Peyer's patch (tissue), 4 donors: ENCODE measurements around the gene WIPF2.
"Not testable (repeated sequence)": the region's sequence is repeated elsewhere in the genome, so short reads cannot be mapped to it uniquely, and the experiment has no call there.

Source experiments
- CTCF ChIP-seq, 6 experiments: fragments of 450-650 bp in 4 of 6; fragments of 200-600 bp in 2 of 6; sonication (generic) in 1 of 6; IDR thresholded peaks; one replicate each; pipeline ENCODE4 v1.5.1; 2017 to 2019; ENCODE audit warnings: antibody characterized with exemption in 6 of 6, mild to moderate bottlenecking in 3 of 6, moderate library complexity in 1 of 6
- POLR2A ChIP-seq, 2 donors: fragments of 450-650 bp; IDR thresholded peaks; one replicate each; pipeline ENCODE4 v1.5.1; 2017; ENCODE audit warnings: antibody characterized with exemption in 2 of 2, mild to moderate bottlenecking in 2 of 2, moderate library complexity in 2 of 2

- TF ChIP-seq CTCF, POLR2A (IDR thresholded peaks at IDR 0.05): not testable (repeated sequence)
Observed at GRCh38 chr17:40304552-40304863, 85.4 kb downstream of the WIPF2 start.
